AG04449 (cell line): ENCODE results near the gene AP2M1.

Experiments
- CTCF ChIA-PET: fragments of 350-600 bp; formaldehyde crosslinking; extraction: SDS; loops from one replicate; lab custom pipeline; 2021; ENCODE audit warnings: antibody characterized with exemption; lab: Yijun Ruan, JAX
- POLR2A ChIA-PET: fragments of 400-600, 350-600 bp; formaldehyde crosslinking; extraction: SDS; loops from one replicate; lab custom pipeline; 2020; ENCODE audit warnings: antibody characterized with exemption, inconsistent platforms; lab: Yijun Ruan, JAX
- DNase-seq: peaks from one replicate; pipeline ENCODE4 v3.0.0-alpha.2; 2010; ENCODE audit warnings: low read depth, low spot score
- H3K4me3 ChIP-seq: 2 replicates; pipeline ENCODE4 v1.5.1; 2011; ENCODE audit warnings: low read depth, mild to moderate bottlenecking, control low read depth, low read length
- CTCF ChIP-seq: IDR thresholded peaks from one replicate; pipeline ENCODE4 v1.5.1; 2011; ENCODE audit warnings: mild to moderate bottlenecking, moderate library complexity, low read length, control low read depth, inconsistent platforms; ENCODE audit not compliant: insufficient read depth; ENCODE audit errors: missing control alignments

AP2M1 gene

DNA sequence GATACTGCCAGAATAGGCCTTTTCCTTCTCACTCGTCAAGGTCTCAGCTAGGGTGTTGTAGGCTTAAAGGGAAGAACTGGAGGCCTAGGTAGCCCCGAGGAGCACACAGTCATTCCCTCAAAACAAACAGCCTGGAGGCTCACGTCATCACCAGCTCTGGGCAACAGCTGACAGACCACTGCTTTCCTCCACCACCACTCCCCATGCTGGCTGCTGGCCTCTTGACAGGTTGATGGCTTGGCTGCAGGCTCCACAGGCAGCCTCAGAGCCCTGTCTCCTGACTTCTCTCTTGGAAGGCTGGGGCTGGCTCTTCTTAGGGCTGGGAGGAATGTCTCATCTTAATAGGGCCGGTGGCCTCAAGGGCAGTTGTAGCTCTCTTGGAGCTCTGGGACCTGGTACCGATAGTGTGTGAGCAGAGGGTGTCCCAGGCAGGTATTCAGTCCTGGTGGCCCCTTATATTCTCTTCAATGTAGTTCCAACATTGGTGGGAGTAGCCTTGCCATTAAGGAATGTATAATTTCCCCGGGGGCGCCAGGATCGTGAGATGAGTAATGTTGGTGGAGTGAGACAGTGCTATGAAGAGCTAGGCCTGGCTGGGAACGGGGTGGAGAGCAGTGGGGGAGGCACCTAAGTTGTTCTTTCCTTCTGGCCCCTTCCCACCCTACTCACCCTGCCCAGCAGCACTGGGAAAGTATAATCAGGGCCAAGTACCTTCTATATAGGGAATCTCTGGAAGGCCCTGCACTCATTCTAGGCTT lies 6.1 kb upstream of the AP2M1 start:
- no peak overlapping the region for H3K4me3 ChIP-seq
- CTCF ChIA-PET = interaction anchor here (0.8 to 1.1 kb wide), 3 partner anchors 8 to 81 kb away, joined by 3 read pairs; partner anchors contain the start of gene EEF1AKMT4
- POLR2A ChIA-PET = interaction anchor here (0.8 to 2.2 kb wide), 5 partner anchors 8 to 17 kb away, joined by 4 to 11 read pairs (median 5); partner anchors contain the start of genes ABCF3 and DVL3
- DNase-seq = no peak
- no peak for TF ChIP-seq CTCF

DNA sequence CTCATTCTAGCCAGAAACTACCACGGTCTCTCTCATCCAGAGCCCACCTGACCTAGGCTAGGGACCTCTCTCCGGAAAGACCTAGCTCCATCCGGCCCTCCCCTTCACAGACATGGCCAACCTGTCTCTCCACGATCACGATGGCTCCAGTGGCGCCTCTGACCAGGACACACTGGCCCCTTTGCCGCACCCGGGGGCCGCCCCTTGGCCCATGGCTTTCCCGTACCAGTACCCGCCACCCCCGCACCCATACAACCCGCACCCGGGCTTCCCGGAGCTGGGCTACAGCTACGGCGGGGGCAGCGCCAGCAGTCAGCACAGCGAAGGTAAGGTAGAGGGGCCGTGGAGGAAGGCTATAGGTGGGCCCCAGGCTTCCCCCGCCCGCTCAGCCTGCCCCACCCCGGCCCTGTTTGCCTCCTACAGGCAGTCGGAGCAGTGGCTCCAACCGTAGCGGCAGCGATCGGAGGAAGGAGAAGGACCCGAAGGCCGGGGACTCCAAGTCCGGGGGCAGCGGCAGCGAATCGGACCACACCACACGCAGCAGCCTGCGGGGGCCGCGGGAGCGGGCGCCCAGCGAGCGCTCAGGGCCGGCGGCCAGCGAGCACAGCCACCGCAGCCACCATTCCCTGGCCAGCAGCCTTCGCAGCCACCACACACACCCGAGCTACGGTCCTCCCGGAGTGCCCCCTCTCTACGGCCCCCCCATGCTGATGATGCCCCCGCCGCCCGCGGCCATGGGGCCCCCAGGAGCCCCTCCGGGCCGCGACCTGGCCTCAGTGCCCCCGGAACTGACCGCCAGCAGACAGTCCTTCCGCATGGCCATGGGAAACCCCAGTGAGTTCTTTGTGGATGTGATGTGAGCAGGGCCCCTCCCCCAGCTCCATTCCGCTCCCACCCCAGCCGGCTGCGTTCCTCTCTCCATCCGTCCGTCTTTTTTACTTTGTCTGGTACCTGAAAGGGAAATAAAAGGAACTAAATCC lies 4.5 kb upstream of the AP2M1 start:
- TF ChIP-seq CTCF = no peak
- CTCF ChIA-PET = interaction anchor here (0.7 to 1.1 kb wide), 4 partner anchors 10 to 58 kb away, joined by 3 to 4 read pairs (median 3); no protein-coding TSS in a partner anchor
- H3K4me3 ChIP-seq = no peak overlapping the region
- DNase-seq = no peak
- POLR2A ChIA-PET = interaction anchor here (0.7 to 2.2 kb wide), 4 partner anchors 10 to 14 kb away, joined by 3 to 11 read pairs (median 6); partner anchors contain the start of gene DVL3

- no peak for TF ChIP-seq CTCF
- DNase-seq = no peak
- no peak overlapping the region for H3K4me3 ChIP-seq
- POLR2A ChIA-PET = interaction anchor here (1.2 kb wide), 1 partner anchor 9 kb away, joined by 3 read pairs; no protein-coding TSS in a partner anchor
- CTCF ChIA-PET = interaction anchor here (0.9 to 1.8 kb wide), 3 partner anchors 11 to 132 kb away, joined by 3 to 6 read pairs (median 4); no protein-coding TSS in a partner anchor
Measured at GRCh38 chr3:184171562-184171961, 3.1 kb upstream of the AP2M1 start.

DNA sequence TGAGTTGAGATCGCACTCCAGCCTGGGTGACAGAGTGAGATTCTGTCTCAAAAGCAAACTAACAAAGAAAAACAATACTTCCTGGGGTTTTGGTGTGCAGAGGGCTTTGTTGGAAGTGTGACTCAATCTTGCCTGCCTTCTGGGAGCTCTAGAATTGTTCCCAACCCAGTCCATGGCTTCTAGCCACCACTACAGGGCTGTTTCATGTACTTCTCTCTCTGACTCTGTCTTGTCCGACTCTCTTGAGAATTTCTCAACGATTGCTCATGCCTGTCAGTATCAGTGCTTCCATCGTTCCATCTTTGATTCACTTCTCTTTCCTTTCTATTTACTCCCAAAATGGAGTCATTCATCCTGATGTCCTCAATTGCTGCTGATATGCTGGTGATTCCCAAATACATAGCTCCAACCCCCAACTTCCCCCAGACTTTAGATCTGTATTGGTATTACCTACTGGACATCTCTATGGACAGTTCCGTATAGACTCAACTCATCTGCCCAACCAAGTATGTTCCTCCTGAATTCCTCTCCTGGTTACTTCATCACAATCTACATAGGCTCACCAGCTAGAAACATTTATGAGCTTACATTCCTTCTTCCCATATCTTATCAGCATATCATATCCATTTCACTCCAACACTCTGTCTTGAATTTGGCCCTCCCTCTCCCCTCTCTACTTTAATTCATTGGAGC lies 1.8 kb upstream of the AP2M1 start:
- POLR2A ChIA-PET = interaction anchor here (0.6 to 1.8 kb wide), 3 partner anchors 13 to 128 kb away, joined by 5 to 6 read pairs (median 6); partner anchors contain the start of genes ABCF3 and DVL3
- CTCF ChIA-PET = interaction anchor here (0.9 to 2.3 kb wide), 7 partner anchors 12 to 277 kb away, joined by 3 to 10 read pairs (median 4); partner anchors contain the start of gene EEF1AKMT4
- peak; percentile 58 for DNase-seq
- no peak for TF ChIP-seq CTCF
- H3K4me3 ChIP-seq = no peak overlapping the region

DNA sequence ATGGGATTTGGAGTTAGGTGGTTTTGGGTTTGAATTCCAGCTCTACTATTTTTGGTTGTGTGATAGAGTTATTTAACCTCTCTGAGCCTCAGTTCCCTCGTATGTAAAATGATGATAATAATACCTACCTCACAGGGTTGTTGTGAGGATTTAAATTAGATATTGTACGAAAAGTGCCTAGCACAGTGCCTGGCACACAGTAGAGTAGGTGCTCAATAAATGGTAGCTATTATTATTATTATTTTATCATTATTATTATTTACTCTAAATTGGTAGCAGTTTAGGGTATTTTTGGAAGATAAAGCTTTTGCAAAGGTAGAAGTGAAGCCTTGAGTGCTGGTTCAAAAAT lies 1.3 kb upstream of the AP2M1 start:
- DNase-seq = no peak
- ChIA-PET POLR2A (interaction anchor here (0.6 to 1.8 kb wide), 2 partner anchors 12 to 128 kb away, joined by 6 read pairs; partner anchors contain the start of gene ABCF3), CTCF (interaction anchor here (1.2 to 2.3 kb wide), 5 partner anchors 13 to 277 kb away, joined by 3 to 10 read pairs (median 6); partner anchors contain the start of gene EEF1AKMT4)
- no peak for TF ChIP-seq CTCF
- no peak overlapping the region for H3K4me3 ChIP-seq
